Subcutaneous abdominal adipose tissue (tissue), 5 donors: ENCODE measurements around the gene DTD1.

Source experiments
- H3K27ac ChIP-seq: one replicate; pipeline ENCODE4 v1.7.0; 2013; ENCODE audit warnings: low read depth, mild to moderate bottlenecking, inconsistent platforms, low read length, moderate library complexity
- H3K27me3 ChIP-seq, 5 donors: one replicate each; pipeline ENCODE4 v1.7.0; 2013; ENCODE audit warnings: low read length in 5 of 5, inconsistent platforms in 1 of 5; ENCODE audit not compliant: control insufficient read depth in 5 of 5, insufficient read depth in 4 of 5
- H3K36me3 ChIP-seq, 5 donors: one replicate each; pipeline ENCODE4 v1.7.0; 2013; ENCODE audit warnings: low read length in 5 of 5; ENCODE audit not compliant: control insufficient read depth in 5 of 5, insufficient read depth in 5 of 5
- H3K4me1 ChIP-seq, 5 donors: one replicate each; pipeline ENCODE4 v1.7.0; 2013; ENCODE audit warnings: low read length in 5 of 5, mild to moderate bottlenecking in 3 of 5, moderate library complexity in 1 of 5; ENCODE audit not compliant: control insufficient read depth in 5 of 5, insufficient read depth in 5 of 5
- H3K4me3 ChIP-seq, 5 donors: one replicate each; pipeline ENCODE4 v1.7.0; 2013; ENCODE audit warnings: low read length in 5 of 5, low read depth in 1 of 5
- H3K9ac ChIP-seq, 5 donors: one replicate each; pipeline ENCODE4 v1.7.0; 2013; ENCODE audit warnings: low read length in 5 of 5, mild to moderate bottlenecking in 4 of 5, moderate library complexity in 3 of 5
- H3K9me3 ChIP-seq, 5 donors: one replicate each; pipeline ENCODE4 v1.7.0; 2013; ENCODE audit warnings: low read length in 5 of 5; ENCODE audit not compliant: control insufficient read depth in 5 of 5
- donor health status: healthy.
- donor health status: healthy.
- donor health status: healthy.
- donor health status: healthy.
- donor health status: healthy.

DTD1 gene

GRCh38 chr20:18813483-18813882, 225.6 kb downstream of the DTD1 start, which contains the start of gene SCP2D1:
TSS of gene SCP2D1 (plus strand) at chr20:18813783. CDS start at chr20:18813816, 33 bp downstream.
- Histone ChIP-seq H3K27ac (no peak within 1 kb of the TSS), H3K9me3 (no peaks in the 10 kb centered on the region), H3K27me3 (no peaks in the 10 kb centered on the region), H3K4me3 (no peak within 1 kb of the TSS), H3K4me1 (no peaks in the 10 kb centered on the region), H3K36me3 (no peaks in the 10 kb centered on the region), H3K9ac (no peak within 1 kb of the TSS)

GRCh38 chr20:18815194-18815942, 227.5 kb downstream of the DTD1 start:
- no peak overlapping the region for H3K27ac ChIP-seq
- H3K9ac ChIP-seq = no peak overlapping the region
- no peaks in the 10 kb centered on the region for H3K27me3 ChIP-seq
- no peaks in the 10 kb centered on the region for H3K36me3 ChIP-seq
- H3K4me1 ChIP-seq = no peaks in the 10 kb centered on the region
- H3K9me3 ChIP-seq = peaks cover 0 to 5% (median 4%) of the 10 kb centered on the region in 5 donors
- H3K4me3 ChIP-seq = no peak overlapping the region
